CD4-positive, alpha-beta T cell treated with Interleukin-2 at 100 ng/mL for 4 hours (primary cell): ENCODE measurements around the gene IMMP2L.
"Not testable (repeated sequence)": the region's sequence is repeated elsewhere in the genome, so short reads cannot be mapped to it uniquely, and the experiment has no call there.

Source experiments
- DNase-seq: peaks from one replicate; pipeline ENCODE4 v3.0.0-alpha.2; 2020; ENCODE audit warnings: low spot score

The IMMP2L gene

GRCh38 chr7:110719741-110720140 is 842.6 kb downstream of the IMMP2L start:
- DNase-seq, result no peak

- no peak for DNase-seq
These were observed 843.6 kb downstream of the IMMP2L start for GRCh38 chr7:110718503-110719205.

- no peak for DNase-seq
These were observed 858.1 kb downstream of the IMMP2L start for GRCh38 chr7:110704225-110704624.

GRCh38 chr7:110698576-110698975 is 863.7 kb downstream of the IMMP2L start:
- DNase-seq, result no peak

- no peak for DNase-seq
These were observed 868.9 kb downstream of the IMMP2L start for GRCh38 chr7:110693344-110693743.

- DNase-seq, result no peak
These were observed 873.4 kb downstream of the IMMP2L start for GRCh38 chr7:110688908-110689307.

GRCh38 chr7:110685899-110686298 is 876.4 kb downstream of the IMMP2L start:
- DNase-seq, result no peak

GRCh38 chr7:110681941-110682340 is 880.4 kb downstream of the IMMP2L start:
- DNase-seq, result no peak

GRCh38 chr7:110677405-110677804 is 884.9 kb downstream of the IMMP2L start:
- no peak for DNase-seq

GRCh38 chr7:110676785-110677184 is 885.5 kb downstream of the IMMP2L start:
- no peak for DNase-seq

- DNase-seq, result no peak
These were observed 886.7 kb downstream of the IMMP2L start for GRCh38 chr7:110675383-110676103.

GRCh38 chr7:110673148-110673547 is 889.1 kb downstream of the IMMP2L start:
- no peak for DNase-seq

GRCh38 chr7:110669410-110669809 is 892.9 kb downstream of the IMMP2L start:
- no peak for DNase-seq

- no peak for DNase-seq
These were observed 897.5 kb downstream of the IMMP2L start for GRCh38 chr7:110664803-110665202.

GRCh38 chr7:110660637-110661036 is 901.7 kb downstream of the IMMP2L start:
- not testable (repeated sequence) for DNase-seq

- DNase-seq, result no peak
These were observed 912.0 kb downstream of the IMMP2L start for GRCh38 chr7:110650328-110650727.

GRCh38 chr7:110647266-110647665 is 915.0 kb downstream of the IMMP2L start:
- DNase-seq, result no peak

GRCh38 chr7:110646804-110647203 is 915.5 kb downstream of the IMMP2L start:
- no peak for DNase-seq

- DNase-seq, result no peak
These were observed 916.7 kb downstream of the IMMP2L start for GRCh38 chr7:110645616-110646015.

GRCh38 chr7:110645060-110645459 is 917.2 kb downstream of the IMMP2L start:
- no peak for DNase-seq

GRCh38 chr7:110637252-110637651 is 925.0 kb downstream of the IMMP2L start:
- no peak for DNase-seq

- no peak for DNase-seq
These were observed 929.0 kb downstream of the IMMP2L start for GRCh38 chr7:110633313-110633712.

GRCh38 chr7:110626414-110626813 is 935.9 kb downstream of the IMMP2L start:
- DNase-seq, result no peak

GRCh38 chr7:110625294-110625693 is 937.0 kb downstream of the IMMP2L start:
- DNase-seq, result no peak
